ENCODE measurements around the gene CHPF2. TPM values are rescaled to one million over a fixed set of nuclear protein-coding genes. Genes with fewer than 3 reads are reported as not detected.
A peak's percentile ranks its signal among the peaks of the same experiment; 100 is the strongest.

CHPF2 gene
- total RNA-seq, 1 donor from 2014 or later = 31.7 TPM

GRCh38 chr7:151261529-151261928, 29.2 kb downstream of the CHPF2 start:
- no peak for DNase-seq (ENCODE audit: low read depth in 2 of 2)

- DNase-seq (ENCODE audit: low read depth in 2 of 2) = no peak
Measured at GRCh38 chr7:151264615-151265014, 32.3 kb downstream of the CHPF2 start.

GRCh38 chr7:151265351-151265931, 33.2 kb downstream of the CHPF2 start:
- no peak for DNase-seq (ENCODE audit: low read depth in 2 of 2)

GRCh38 chr7:151269511-151269910, 37.2 kb downstream of the CHPF2 start:
- DNase-seq (ENCODE audit: low read depth in 2 of 2) = no peak

- peak; percentile 12 to 62 for DNase-seq (ENCODE audit: low read depth in 2 of 2)
Measured at GRCh38 chr7:151271699-151272355, 39.5 kb downstream of the CHPF2 start.

GRCh38 chr7:151272405-151272804, 40.1 kb downstream of the CHPF2 start:
- no peak for DNase-seq (ENCODE audit: low read depth in 2 of 2)

- DNase-seq (ENCODE audit: low read depth in 2 of 2) = no peak
Measured at GRCh38 chr7:151272877-151273276, 40.6 kb downstream of the CHPF2 start.

- DNase-seq (ENCODE audit: low read depth in 2 of 2) = no peak
Measured at GRCh38 chr7:151273651-151274390, 41.5 kb downstream of the CHPF2 start.

- DNase-seq (ENCODE audit: low read depth in 2 of 2) = no peak
Measured at GRCh38 chr7:151274396-151274795, 42.1 kb downstream of the CHPF2 start.

- DNase-seq (ENCODE audit: low read depth in 2 of 2) = no peak
Measured at GRCh38 chr7:151274936-151275812, 42.9 kb downstream of the CHPF2 start.

- no peak for DNase-seq (ENCODE audit: low read depth in 2 of 2)
Measured at GRCh38 chr7:151275813-151276577, 43.7 kb downstream of the CHPF2 start.

GRCh38 chr7:151276666-151277590, 44.6 kb downstream of the CHPF2 start:
- peak; percentile 47 to 63 for DNase-seq (ENCODE audit: low read depth in 2 of 2)

GRCh38 chr7:151277631-151278030, 45.3 kb downstream of the CHPF2 start:
- no peak for DNase-seq (ENCODE audit: low read depth in 2 of 2)

- DNase-seq (ENCODE audit: low read depth in 2 of 2) = no peak
Measured at GRCh38 chr7:151278949-151279348, 46.7 kb downstream of the CHPF2 start.

GRCh38 chr7:151279868-151280267, 47.6 kb downstream of the CHPF2 start:
- no peak for DNase-seq (ENCODE audit: low read depth in 2 of 2)

- DNase-seq (ENCODE audit: low read depth in 2 of 2) = no peak
Measured at GRCh38 chr7:151280388-151281019, 48.2 kb downstream of the CHPF2 start.

- no peak for DNase-seq (ENCODE audit: low read depth in 2 of 2)
Measured at GRCh38 chr7:151281686-151282085, 49.4 kb downstream of the CHPF2 start.

- DNase-seq (ENCODE audit: low read depth in 2 of 2) = no peak
Measured at GRCh38 chr7:151282111-151282510, 49.8 kb downstream of the CHPF2 start.

- no peak for DNase-seq (ENCODE audit: low read depth in 2 of 2)
Measured at GRCh38 chr7:151283302-151283701, 51.0 kb downstream of the CHPF2 start.

All from lung microvascular endothelial cell (primary cell).